NCI-H187 (cell line): Measurements from ENCODE around the gene EXOC6.

Experiments
- DNase-seq, 2 experiments: peaks; one replicate each; lab custom pipeline; 2025; lab: John Stamatoyannopoulos, UW

EXOC6 gene, protein sequence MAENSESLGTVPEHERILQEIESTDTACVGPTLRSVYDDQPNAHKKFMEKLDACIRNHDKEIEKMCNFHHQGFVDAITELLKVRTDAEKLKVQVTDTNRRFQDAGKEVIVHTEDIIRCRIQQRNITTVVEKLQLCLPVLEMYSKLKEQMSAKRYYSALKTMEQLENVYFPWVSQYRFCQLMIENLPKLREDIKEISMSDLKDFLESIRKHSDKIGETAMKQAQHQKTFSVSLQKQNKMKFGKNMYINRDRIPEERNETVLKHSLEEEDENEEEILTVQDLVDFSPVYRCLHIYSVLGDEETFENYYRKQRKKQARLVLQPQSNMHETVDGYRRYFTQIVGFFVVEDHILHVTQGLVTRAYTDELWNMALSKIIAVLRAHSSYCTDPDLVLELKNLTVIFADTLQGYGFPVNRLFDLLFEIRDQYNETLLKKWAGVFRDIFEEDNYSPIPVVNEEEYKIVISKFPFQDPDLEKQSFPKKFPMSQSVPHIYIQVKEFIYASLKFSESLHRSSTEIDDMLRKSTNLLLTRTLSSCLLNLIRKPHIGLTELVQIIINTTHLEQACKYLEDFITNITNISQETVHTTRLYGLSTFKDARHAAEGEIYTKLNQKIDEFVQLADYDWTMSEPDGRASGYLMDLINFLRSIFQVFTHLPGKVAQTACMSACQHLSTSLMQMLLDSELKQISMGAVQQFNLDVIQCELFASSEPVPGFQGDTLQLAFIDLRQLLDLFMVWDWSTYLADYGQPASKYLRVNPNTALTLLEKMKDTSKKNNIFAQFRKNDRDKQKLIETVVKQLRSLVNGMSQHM

DNA sequence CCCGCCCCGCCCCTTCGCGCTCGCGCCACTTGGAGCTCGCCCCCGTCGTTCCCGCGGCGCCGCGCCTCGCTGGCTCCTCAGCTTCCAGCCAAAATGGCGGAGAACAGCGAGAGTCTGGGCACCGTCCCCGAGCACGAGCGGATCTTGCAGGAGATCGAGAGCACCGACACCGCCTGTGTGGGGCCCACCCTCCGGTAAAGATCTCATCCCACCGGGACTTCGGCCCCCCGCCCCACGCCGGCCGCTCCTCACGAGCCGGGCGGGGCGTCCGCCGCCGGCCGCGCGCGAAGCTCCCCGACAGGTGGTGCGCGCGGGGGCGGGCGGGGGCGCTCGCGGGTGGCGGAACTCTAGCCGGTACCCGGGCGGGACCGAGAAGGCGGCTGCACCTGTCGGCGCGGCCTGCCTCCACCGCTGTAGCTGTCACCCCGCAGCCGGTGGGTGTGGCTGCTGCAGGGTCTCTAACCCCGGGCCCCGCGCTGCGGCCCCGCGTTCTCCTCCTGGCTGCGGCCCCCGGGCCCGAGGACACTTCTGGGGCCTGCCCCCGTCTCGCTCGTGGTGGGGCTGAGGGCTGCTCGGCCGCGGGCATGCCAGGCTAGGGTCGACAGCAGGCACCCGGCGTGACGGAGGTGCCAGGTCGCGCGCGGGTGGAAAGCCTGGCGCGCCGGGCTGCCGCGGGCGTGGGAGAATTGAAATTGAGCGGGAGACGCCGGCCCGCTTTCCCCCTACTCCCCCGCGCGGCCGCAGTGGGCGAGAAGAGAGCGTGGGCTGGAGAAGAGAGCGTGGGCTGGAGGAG, at the start of gene EXOC6:
Gene EXOC6 (plus strand): TSS at position 80 of the 793 bp plus-strand sequence. CDS start 14 bp downstream, at position 94.
- peak; percentile 60 to 67 for DNase-seq

- DNase-seq, result no peak
Observed at GRCh38 chr10:92799568-92799967, 48.8 kb upstream of the EXOC6 start.

DNA sequence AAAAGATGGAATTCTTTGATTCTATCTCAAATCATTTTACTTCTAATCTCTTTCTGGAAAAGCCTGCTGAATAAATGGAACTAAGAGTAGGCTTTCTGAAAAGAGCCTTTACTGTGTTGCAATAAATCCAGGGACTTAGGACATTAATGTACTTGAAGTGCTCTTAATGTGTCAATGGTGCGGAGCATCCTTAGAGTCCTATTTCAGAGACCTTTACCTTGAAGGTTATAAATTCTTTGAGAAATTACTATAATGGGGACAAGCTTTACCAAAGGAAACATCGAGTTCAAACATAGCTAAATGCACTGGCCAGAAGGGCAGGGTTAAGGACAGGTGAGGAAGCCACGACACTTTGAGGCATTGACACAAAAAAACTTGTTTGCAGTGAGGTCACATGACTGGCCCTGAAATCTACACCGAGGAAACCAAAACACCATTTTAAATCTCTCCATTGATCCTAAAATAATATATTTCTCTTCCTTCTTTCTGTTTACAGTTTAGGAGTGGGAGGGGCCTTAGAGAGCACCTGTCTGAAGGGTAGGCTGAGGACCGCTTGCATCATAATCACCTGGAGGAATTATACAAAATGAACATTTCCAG, 48.1 kb upstream of the EXOC6 start:
- DNase-seq, result peak; percentile 53 to 65

DNA sequence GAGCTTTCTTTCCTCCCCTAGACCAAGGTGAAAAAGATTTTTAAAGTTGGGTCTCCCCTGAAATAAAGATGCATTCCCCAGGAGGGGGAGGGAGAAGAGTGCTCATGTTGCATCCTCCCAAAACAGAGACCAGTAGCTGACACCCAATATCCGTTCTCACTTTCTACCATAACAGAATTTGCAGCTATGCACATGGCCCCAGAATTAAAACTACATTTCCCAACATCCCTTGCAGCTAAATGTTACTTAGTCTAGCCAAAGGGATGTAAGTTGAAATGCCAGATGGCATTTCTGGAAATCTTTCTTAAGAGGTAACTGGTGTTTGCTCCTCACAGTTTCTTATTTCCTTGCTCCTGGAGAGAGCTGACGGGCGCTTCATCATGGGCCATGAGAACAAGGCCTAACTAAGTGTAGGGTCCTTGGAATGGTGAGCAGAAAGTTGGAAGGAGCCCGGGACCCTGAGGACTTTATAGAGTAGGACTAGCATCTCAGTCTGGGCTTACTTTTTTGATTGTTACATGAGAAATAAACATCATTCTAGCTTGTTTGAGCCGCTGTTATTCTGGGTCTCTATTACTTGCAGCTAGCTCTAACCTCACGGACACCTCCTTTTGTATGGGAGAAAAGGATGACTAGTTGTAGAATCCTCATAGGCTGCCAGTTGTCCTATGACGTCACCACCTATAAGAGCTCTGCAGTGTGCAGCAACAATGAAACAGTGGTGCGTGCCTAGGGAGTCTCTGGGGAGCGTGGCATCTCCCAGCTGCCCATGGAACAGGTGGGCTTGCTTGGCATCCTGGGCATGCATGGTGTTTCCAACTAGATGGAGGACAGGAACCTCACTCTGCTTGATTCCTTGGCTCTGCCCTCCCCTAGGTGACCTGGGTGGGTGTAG, 46.1 kb upstream of the EXOC6 start:
- no peak for DNase-seq

DNA sequence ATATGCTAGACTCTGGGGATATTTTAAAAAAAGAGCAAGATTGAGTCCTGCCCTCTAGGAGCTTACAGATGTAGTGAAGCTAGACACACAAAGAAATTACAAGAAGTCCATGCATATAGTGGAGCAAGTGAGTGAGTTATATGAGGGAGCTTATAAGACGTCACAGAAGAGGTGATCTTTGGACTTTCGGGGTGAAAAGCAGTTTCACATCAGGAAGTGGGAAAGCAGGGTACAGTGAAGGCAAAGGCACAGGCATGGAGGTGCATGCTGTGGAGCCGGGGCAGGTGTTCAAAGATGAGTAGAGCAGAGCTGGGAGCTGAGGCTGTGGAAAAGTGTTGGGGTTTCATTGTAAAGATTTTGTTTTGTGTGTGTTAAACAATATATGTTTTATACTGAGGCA, 38.5 kb upstream of the EXOC6 start:
- no peak for DNase-seq

- no peak for DNase-seq
Observed at GRCh38 chr10:92810934-92811532, 37.3 kb upstream of the EXOC6 start.

DNA sequence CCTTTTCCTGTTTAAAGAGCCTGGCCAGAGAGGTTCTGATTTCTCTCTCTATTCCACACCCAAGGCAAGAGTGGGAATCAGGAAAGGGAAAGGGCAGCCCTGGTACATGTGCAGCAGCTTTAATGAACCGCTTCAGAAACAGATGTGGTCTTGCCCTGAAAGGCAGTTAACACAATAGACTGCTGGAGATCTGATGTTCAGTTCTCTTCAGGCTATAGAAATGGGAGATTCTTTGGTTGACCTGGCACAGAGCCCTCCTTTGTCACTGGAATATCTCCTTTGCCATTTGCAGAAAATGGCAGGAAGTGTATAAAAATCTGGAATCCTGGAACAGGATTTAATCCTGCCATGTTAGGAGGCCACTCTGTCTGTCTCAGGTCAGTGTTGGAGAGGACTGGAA, 36.3 kb upstream of the EXOC6 start:
- no peak for DNase-seq

DNA sequence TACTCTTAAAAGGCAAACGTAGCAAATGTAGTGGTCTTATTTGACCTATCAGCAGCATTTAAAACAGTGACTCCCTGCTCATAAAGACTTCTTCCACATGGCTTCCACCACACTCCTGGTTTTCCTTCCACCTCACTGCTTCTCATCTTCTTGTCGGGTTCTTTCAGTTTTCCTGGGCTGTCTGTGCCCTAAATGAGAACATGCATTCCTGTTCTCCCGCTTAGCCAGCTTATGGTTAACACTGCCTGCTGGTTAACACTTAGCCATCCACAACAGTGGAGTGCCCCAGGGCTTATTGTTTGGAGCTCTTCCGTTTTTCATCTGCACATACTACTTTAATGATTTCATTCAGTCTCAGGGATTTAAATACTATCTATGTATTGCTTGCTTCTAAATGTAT, 34.3 kb upstream of the EXOC6 start:
- no peak for DNase-seq

DNA sequence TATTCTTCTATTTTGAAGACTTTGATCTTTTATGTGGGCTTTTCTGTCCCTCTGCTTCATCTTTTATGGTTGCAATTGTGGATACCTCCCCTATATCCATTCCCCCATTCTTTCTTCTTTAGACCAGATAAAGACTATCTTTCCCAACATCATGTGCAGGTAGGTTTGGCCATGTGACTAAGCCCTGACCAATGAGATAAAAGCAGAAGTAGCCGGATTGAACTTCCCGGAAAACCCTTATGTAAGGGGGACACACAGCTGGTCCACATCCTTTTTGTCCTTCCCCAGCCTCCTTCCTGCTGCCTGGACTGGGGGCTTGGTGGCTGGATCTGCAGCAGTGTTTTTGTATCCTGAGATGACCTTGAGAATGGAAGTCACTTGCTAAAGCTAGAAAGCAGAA, 33.5 kb upstream of the EXOC6 start:
- DNase-seq, result no peak

DNA sequence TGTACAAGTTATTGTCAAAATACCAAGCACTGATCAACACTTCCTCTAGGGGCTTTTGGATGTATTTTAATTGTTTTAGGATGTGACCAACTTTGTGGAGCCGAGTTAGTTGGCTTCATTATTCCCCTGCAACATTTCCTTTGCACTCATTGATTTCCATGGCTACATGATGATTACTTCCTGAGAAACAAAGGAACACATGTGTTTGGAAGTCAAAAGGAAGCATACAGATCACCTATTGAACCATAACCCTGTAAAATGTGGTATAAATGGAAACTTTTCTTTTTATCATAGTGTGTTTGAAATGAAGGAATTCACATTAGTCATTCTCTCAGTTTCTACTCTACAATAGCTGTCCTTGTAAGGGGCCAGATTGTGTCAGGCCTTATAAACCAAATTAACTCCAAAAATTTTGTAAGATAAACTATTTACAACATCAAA, 32.2 kb upstream of the EXOC6 start:
- no peak for DNase-seq

DNA sequence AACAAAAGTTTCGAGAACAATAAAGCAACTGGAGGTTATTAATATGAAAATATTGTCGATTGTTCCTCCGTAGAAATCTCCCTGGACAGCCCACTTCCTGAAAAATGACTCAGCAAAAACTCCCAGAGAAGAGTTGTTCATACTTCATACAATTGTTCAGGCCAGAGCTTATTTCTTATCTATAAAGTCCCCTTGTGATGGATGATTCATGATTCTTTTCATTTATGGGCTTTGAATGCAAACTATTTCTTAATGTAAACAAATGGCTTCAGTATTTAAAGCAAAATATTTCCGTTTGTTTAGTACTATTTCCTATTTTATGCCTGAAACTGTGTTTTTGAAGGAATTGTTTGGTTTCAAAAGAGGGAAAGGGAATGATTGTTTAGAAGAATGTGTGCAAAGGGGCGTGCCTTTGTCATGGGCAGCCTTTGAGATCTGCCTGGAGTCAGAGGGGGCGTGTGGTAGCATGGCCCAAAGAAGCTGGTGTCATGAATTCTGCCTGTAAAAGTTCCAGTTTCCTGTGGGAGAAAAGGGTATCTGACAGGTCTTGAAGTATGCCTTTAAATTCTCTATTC, 26.2 kb upstream of the EXOC6 start:
- DNase-seq, result no peak

DNA sequence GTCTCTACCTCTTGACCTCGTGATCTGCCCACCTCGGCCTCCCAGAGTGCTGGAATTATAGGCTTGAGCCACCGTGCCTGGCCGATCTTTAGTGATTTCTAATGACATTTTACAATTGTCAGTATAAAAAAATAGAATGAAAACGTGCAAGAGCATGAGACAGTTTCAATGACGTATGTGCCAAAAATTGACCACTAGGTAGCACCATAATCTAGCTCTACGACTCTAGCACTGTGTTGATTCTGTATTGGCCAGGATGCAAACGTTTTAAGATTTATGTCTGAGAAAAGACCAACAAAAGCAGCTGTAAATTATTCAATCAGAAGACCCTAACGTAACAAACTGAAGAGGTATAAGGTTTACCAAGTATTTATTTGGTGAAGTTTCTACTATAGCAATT, 25.4 kb upstream of the EXOC6 start:
- no peak for DNase-seq

- DNase-seq, result no peak
Observed at GRCh38 chr10:92826061-92826460, 22.3 kb upstream of the EXOC6 start.

- no peak for DNase-seq
Observed at GRCh38 chr10:92826504-92826903, 21.8 kb upstream of the EXOC6 start.

DNA sequence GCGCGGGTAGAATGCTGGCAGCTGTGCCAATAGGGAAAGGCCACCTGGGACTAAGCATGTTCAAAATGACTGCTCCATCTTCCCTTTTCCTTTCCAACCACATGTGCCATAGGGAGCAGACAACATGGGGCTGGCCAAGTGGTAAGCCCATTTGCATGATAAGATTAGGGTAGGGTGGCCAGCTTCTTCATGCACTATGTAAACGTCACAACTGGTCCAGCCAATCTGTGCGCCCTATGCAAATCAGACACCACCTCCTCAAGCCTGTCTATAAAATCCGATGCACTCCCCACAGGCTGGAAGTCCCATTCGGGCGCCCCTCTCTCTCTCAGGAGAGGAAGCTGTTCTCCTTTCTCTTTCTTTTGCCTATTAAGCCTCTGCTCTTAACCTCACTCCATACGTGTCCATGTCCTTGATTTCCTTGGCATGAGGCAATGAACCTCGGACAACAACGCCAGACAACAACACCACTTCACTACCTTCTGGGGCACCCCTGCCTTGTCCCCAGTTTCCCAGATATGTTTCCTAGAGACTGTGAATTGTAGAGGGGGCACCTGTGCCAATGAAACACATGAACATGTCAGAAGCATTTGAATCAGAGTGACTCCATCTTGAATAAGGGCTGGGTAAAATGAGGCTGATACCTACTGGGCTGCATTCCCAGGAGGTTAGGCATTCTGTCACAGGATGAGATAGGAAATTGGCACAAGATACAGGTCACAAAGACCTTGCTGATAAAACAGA, 19.1 kb upstream of the EXOC6 start:
- no peak for DNase-seq

DNA sequence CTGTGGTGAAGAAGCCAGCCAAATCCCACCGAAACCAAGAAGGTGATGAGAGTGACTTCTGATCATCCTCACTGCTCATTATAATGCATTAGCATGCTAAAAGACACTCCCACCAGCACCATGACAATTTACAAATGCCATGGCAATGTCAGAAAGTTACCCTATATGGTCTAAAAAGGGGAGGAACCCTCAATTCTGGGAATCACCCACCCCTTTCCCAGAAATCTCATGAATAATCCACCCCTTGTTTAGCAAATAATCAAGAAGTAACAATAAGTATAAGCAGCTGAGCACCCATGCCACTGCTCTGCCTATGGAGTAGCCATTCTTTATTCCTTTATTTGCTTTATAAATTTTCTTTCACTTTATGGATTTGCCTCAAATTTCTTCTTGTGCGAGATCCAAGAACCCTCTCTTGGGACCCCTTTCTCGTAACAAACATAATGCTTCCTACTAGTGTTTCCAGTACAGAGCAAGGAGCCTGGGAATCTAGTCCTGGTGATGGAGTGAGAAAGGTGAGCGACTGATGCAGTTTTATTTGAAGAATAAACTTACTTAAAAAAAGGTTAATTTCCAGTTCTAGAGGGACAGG, 18.4 kb upstream of the EXOC6 start:
- no peak for DNase-seq

DNA sequence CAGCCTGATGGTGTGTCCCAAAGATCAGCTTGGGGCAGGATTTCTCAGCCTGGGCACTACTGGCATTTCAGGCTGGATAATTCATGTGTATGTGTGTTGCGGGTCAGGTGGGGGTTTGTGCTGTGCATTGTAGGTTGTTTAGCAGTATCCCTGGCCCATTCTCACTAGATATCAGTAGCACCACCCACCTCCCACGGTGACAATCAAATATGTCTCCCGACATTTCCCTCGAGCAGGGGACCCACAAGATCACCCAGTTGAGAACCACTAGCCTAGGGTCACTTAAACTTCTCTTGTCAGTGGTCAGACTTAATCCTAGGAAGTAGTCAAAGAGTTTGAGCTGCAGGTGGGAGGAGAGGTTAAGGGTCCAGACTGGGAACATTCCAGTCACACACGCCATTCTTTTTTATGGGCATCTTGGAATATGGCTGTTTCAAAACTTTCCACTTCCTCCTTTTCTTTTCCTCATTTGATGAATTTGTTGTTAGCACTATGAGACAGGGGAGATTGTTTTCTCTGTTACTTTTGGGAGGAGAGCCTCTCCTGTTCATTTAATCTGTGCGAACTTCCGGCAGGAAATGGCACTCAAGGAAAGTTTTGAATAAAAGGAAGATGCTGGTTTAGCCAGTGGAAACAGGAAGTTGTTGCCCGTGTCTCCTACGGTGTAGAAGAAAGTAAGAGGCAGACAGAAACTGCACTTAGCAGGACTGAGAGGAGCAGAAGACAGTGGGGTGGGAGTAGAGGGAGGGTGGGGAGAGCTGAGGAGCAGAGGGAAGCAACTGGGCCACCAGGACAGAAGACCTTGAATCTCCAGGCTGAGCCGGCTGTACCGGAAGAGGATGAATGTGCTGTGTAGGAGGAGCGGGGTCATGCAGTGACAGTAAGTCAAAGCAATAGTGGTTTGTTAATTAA, 17.6 kb upstream of the EXOC6 start:
- DNase-seq, result no peak

DNA sequence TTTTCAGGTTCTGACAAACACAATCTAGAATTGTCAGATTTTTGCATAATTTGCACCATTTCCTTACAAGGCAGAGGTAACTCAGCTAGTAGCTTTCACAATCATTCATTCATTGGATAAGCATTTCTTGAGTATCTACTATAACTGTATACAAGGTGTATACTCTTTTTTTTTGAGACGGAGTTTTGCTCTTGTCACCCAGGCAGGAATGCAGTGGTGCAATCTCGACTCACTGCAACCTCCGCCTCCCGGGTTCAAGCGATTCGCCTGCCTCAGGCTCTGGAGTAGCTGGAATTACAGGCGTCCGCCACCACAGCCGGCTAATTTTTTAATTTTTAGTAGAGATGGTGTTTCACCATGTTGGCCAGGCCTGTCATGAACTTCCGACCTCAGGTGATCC, 16.2 kb upstream of the EXOC6 start:
- no peak for DNase-seq
